Activated CD8-positive, alpha-beta memory T cell treated with anti-CD3 and anti-CD28 coated beads, Interleukin-2, amount 50 U/mL, for 24 hours (primary cell): Measurements from ENCODE around the gene A4GNT.
"Not testable (repeated sequence)": the region's sequence is repeated elsewhere in the genome, so short reads cannot be mapped to it uniquely, and the experiment has no call there.

Experiments used
- DNase-seq: peaks from one replicate; pipeline ENCODE4 v3.0.0-alpha.2; 2020; ENCODE audit errors: extremely low read depth

A4GNT gene

GRCh38 chr3:138118612-138119422 lies 13.4 kb downstream of the A4GNT start:
- DNase-seq = peak; percentile 21

GRCh38 chr3:138114988-138115971 lies 16.9 kb downstream of the A4GNT start, which contains the start of gene DZIP1L:
TSS of gene DZIP1L (minus strand) at chr3:138115608. CDS start at chr3:138103971, 11,637 bp downstream.
- DNase-seq = no peak

- DNase-seq = no peak
Measured at GRCh38 chr3:138114431-138114918, 17.7 kb downstream of the A4GNT start.

DNA sequence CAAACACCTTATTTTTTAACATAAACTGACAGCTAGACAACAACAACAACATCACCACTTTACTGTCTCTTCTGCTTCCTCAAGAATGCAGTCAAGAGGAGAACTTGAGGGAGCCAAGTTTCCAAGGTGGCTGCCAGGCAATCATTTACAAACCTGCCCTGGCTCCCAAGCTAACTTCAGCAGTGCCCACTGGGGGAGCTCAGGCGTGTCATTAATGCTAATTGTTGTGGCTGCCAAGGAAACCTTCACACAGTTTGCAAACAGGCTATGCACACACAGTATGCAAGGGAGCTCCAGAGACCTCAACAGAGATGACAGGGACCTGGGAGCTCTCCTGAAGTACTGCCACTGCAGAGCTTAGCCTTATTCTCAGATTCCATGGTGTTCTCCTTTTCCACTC lies 18.9 kb downstream of the A4GNT start:
- DNase-seq = no peak

DNA sequence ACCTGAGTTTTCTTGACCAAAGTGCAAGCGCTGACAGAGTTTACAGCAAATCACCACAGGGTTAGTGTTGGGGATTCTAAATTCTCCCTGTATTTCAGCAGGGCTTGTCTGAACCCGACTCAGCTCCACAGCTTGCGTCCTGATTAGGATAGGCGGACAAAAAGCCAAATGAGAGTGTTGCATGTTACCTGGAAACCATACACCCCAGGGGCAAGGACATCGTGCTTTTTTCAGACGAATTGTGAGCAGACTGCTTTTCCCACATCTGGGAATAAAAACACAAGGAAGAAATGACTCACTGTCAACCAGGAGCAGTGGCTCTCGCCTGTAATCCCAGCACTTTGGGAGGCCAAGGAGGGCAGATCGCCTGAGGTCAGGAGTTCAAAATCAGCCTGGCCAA lies 19.8 kb downstream of the A4GNT start:
- DNase-seq = no peak

- no peak for DNase-seq
Measured at GRCh38 chr3:138105598-138105997, 26.6 kb downstream of the A4GNT start.

DNA sequence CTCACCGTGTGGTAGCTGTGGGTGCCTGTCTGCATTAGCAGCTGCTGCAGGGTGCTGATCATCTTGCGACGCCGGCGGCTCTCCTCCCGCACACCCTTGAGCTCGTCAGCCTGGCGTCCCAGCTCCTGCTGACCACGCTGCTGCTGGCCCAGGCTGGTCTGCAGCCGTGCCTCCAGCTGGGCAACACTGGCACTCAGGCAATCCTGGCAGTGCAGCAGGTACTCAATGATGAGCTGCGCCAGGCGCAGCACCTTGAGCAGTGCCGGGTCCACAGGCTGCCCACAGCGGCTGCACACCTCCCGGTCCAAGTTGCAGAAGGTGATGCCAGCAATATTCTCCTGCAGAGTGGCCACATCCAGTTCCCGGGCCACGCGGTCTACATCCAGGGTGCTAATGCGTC lies 28.7 kb downstream of the A4GNT start:
- no peak for DNase-seq

DNA sequence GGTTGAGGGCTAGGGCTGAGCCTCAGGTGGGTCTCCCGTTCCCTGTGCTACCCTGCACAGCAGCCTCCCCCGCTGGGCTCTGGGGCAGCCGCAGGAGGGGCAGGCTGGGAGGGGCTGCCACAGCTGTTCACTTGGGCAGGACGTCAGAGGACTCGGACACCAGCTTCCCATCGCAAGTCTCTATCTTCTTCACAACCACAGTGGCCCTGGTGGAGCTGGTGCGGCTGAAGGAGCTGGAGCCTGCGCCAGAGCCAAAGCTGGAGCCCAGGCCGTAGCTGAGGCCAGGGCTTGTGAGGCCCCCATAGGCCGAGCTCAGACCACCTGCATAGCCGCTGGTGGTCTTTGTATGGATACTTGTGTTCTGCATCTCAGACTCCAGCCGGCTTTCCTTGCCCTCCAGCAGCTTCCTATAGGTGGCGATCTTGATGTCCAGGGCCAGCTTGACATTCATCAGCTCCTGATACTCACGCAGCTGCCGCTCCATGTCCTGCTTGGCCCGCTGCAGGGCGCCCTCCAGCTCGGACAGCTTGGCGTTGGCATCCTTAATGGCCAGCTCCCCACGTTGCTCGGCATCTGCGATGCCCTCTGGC lies 30.7 kb downstream of the A4GNT start:
- DNase-seq = not testable (repeated sequence)

- no peak for DNase-seq
Measured at GRCh38 chr3:138099417-138099816, 32.8 kb downstream of the A4GNT start.

DNA sequence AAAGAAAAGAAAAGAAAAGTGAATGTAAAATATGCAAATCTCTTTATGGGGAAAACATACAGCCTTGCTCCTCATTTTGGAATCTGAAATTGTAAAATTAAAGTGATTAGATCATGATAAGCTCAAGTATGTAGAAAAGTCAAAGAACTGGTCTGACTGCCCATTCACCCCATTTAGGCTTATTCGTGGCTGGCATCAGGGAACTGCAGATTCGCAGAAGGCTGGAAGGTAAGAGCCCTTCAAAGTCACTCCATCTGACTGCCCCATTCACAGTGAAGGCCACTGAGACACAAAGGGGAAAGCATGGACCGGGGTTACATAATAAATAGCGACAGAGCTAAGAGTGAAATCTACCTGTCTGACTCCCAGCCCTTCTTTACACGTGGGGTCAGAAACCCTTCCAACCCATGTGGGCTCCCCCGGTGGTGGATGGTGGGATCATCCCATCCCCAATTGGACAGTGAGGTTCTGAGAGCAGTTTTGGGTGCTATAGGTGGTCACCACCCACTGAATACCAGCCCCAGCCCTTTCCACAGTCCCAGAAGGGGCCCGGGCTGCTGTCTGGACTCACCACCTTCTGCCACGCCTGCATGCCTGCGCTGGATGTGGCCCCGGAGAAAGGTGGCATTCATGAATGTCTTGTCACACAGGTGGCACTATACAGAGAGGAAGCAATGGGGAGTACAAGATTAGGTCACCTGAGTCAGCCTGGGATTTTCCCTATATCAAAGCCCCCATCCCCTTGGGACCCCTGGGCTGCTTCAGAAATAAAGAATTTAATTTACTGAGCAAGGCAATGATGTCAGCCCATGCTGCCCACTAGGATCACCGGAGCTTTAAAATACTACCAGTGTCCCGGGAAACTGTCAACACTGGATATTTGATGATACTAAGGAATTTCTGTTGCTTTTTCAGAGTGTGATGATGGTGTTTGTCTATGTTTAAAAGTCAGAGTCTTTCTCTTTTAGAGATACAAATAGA lies 34.7 kb downstream of the A4GNT start:
- DNase-seq = no peak

- no peak for DNase-seq
Measured at GRCh38 chr3:138093721-138094120, 38.5 kb downstream of the A4GNT start.

DNA sequence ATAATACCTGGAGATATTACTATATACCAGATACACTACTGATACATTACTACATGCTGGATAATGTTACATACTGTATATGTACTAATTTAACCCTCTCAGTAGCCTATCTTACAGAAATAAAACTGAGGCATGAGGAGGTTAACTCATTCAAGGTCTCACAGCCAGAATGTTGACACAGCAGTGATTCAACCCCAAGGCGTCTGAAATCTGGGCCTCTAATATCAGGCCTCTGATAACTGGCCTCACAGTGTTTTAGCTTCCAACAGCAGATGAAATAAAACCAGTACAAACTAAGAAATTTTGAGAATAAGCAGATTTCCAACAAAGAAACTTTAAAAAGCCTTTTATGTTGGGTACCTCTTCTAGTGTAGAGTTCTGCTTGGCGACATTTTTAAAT lies 40.2 kb downstream of the A4GNT start:
- DNase-seq = no peak

- no peak for DNase-seq
Measured at GRCh38 chr3:138089091-138089490, 43.1 kb downstream of the A4GNT start.

DNA sequence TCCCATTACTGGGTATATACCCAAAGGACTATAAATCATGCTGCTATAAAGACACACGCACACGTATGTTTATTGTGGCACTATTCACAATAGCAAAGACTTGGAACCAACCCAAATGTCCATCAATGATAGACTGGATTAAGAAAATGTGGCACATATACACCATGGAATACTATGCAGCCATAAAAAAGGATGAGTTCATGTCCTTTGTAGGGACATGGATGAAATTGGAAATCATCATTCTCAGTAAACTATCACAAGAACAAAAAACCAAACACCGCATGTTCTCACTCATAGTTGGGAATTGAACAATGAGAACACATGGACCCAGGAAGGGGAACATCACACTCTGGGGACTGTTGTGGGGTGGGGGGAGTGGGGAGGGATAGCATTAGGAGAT lies 46.4 kb downstream of the A4GNT start:
- not testable (repeated sequence) for DNase-seq

DNA sequence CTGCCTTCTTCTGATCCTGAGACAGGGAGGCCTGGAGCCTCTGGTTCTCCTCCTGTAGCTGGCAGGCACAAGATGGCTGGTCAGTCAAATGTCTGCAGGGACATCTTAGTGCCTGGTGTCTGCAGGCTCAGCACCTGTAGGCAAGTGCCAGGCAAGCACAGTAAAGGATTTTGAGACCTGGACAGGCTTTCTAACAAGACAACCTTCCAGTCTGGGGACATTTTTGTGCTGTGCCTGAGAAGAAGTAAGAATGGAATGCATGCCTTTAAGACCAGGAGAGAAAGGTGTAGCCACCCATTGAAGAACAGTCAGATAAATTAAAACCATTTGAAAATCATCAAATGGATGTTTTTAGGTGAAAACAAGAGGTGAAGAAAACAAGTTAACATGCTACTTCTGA lies 48.0 kb downstream of the A4GNT start:
- DNase-seq = no peak

DNA sequence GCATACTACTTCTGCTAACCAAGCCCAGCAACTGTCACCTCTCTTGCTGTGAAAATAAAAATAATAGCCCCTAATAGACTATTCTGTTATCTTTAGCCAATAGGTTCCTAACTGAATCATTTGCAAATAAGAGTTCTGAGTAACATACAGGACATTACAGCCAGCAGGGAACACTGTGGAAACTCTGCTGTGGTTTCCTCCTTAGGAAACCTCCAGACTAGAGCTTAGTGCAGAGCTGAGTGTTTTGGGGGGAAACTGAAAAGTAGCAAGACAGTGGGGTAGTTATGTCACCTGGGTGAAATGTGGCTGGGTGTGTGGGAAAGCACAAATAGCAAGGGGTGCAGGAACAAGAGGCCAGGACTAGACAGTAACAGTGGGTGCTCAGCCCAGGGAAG lies 49.2 kb downstream of the A4GNT start:
- no peak for DNase-seq

GRCh38 chr3:138082085-138082991 lies 49.9 kb downstream of the A4GNT start:
- DNase-seq = no peak

- no peak for DNase-seq
Measured at GRCh38 chr3:138081371-138082084, 50.7 kb downstream of the A4GNT start.

GRCh38 chr3:138079901-138080300 lies 52.3 kb downstream of the A4GNT start:
- no peak for DNase-seq
